Common myeloid progenitor, CD34-positive (primary cell): Measurements from ENCODE around the gene IL11RA.

Experiments
- CTCF ChIA-PET: fragments of 350-600 bp; sonication (Branson Sonifier 250); formaldehyde crosslinking; loops from one replicate; lab custom pipeline; 2021; ENCODE audit warnings: antibody characterized with exemption; lab: Charles Lee
- POLR2A ChIA-PET: fragments of 350-600 bp; sonication (Branson Sonifier 250); formaldehyde crosslinking; loops from one replicate; lab custom pipeline; 2021; ENCODE audit warnings: antibody characterized with exemption; lab: Charles Lee
- DNase-seq, 3 donors: peaks; one replicate each; pipeline versions ENCODE4 v3.0.0 to v3.0.0-alpha.2; 2013
- H3K27ac ChIP-seq, 2 experiments: 1 replicate in 1 of 2; 2 replicates in 1 of 2; pipeline ENCODE4 v1.7.0; 2013; ENCODE audit warnings: inconsistent platforms in 2 of 2, low read length in 2 of 2, mild to moderate bottlenecking in 2 of 2, low read depth in 1 of 2, moderate library complexity in 1 of 2; ENCODE audit not compliant: severe bottlenecking in 2 of 2, insufficient read depth in 1 of 2, poor library complexity in 1 of 2
- H3K27me3 ChIP-seq, 5 experiments: replicated peaks in 2 of 5; 1 replicate in 3 of 5; 2 replicates in 2 of 5; pipeline versions ENCODE4 v1.6.1 to v1.7.0; 2013; ENCODE audit warnings: low read length in 4 of 5, mild to moderate bottlenecking in 2 of 5, moderate library complexity in 2 of 5, inconsistent platforms in 1 of 5; ENCODE audit not compliant: insufficient read depth in 5 of 5, control insufficient read depth in 4 of 5
- H3K36me3 ChIP-seq, 4 experiments: 1 replicate in 2 of 4; 2 replicates in 2 of 4; pipeline versions ENCODE4 v1.6.1 to v1.7.0; 2013; ENCODE audit warnings: low read length in 3 of 4, control low read depth in 1 of 4, mild to moderate bottlenecking in 1 of 4; ENCODE audit not compliant: control insufficient read depth in 4 of 4, insufficient read depth in 4 of 4
- H3K4me1 ChIP-seq, 4 experiments: 1 replicate in 3 of 4; 2 replicates in 1 of 4; pipeline versions ENCODE4 v1.6.1 to v1.7.1; 2013; ENCODE audit warnings: low read length in 3 of 4, mild to moderate bottlenecking in 3 of 4, control low read depth in 1 of 4, inconsistent platforms in 1 of 4, moderate library complexity in 1 of 4; ENCODE audit not compliant: control insufficient read depth in 4 of 4, insufficient read depth in 4 of 4; ENCODE audit errors: control extremely low read depth in 1 of 4
- H3K4me3 ChIP-seq, 7 experiments: 1 replicate in 4 of 7; 2 replicates in 3 of 7; pipeline versions ENCODE4 v1.5.1 to v1.7.0; 2013; ENCODE audit warnings: mild to moderate bottlenecking in 7 of 7, low read length in 6 of 7, moderate library complexity in 6 of 7, inconsistent platforms in 2 of 7, low read depth in 2 of 7, control low read depth in 1 of 7; ENCODE audit not compliant: insufficient read depth in 4 of 7, control insufficient read depth in 1 of 7; ENCODE audit errors: extremely low read depth in 1 of 7
- H3K9me3 ChIP-seq, 5 experiments: 1 replicate in 4 of 5; 2 replicates in 1 of 5; pipeline versions ENCODE4 v1.6.1 to v1.7.1; 2013; ENCODE audit warnings: low read length in 4 of 5, mild to moderate bottlenecking in 2 of 5, inconsistent platforms in 1 of 5, low read depth in 1 of 5, moderate library complexity in 1 of 5; ENCODE audit not compliant: control insufficient read depth in 4 of 5, insufficient read depth in 2 of 5; ENCODE audit errors: control extremely low read depth in 1 of 5
- WGBS: methylation state at CpG from one replicate; pipeline ENCODE4 v1.1.5; 2013; ENCODE audit not compliant: insufficient coverage; 5-methylcytosine and 5-hydroxymethylcytosine counted together

IL11RA gene

DNA sequence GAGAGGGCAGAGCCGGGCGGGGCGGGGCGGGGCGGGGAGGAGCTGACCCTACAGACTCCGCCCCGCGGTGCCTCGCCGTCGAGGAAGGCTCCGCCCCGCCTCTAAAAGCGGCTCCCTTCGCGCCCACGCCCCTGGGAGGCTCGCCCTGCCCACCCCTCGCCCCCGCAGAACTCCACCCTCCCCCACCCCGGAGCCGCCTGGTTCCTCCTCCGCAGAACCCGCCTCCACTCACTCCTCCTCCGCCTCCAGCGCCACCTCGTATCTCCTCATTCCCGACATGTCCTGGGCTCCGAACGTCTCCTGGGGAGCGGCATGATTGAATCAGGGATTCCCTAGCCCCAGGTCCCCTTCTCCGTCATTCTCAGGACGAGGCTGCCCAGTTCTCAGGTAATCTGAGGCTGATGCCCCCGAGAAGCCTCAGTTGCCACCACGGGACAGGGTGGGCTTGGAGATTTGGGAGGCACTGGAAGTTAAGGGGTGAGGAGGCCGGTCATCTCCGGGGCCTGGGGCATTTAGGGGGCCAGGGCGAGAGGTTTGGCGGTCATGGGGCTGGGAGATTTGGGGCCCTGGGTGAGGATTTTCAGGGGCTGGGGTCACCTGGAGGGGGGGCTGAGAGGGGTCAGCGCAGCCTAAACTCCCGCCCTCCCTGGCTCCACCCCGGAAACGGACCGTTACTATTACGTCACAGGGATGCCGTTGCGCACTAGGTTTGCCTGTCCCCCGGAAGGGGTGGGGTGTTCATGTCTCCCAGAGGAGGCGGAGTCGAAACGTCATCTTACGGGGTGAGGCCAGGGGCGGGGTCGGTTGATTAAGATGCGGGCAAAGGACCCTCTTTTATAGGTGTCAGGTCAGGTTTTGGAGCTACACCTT is 13.6 kb downstream of the IL11RA start:
- POLR2A ChIA-PET = no interaction called here
- DNase-seq = peak; percentile 90 to 94 (median 93)
- Histone ChIP-seq H3K27me3 (peaks cover 0 to 2% (median 0%) of the 10 kb centered on the region in 5 experiments), H3K4me3 (peak overlapping the region; percentile 52 to 90 (median 73)), H3K9me3 (peaks cover 0 to 16% (median 8%) of the 10 kb centered on the region in 5 experiments), H3K36me3 (peaks cover 0 to 13% (median 4%) of the 10 kb centered on the region in 4 experiments), H3K4me1 (peaks cover 0 to 18% (median 15%) of the 10 kb centered on the region in 4 experiments), H3K27ac (peak overlapping the region; percentile 74 to 89)
- CTCF ChIA-PET = interaction anchor here (0.8 to 10.6 kb wide), 6 partner anchors 10 to 31 kb away, joined by 3 to 96 read pairs (median 8); partner anchors contain the start of gene GALT
- 2% methylated on average over 37 of the region's 55 CpGs for WGBS

GRCh38 chr9:34669809-34670562 is 18.0 kb downstream of the IL11RA start:
- Histone ChIP-seq H3K4me3 (no peak overlapping the region), H3K4me1 (peaks cover 0 to 11% (median 9%) of the 10 kb centered on the region in 4 experiments)
- POLR2A ChIA-PET = no interaction called here

GRCh38 chr9:34671307-34671706 is 19.3 kb downstream of the IL11RA start:
- POLR2A ChIA-PET = no interaction called here
- WGBS = no CpG with 5 or more reads among the region's 1 CpG
- no peak for DNase-seq
- Histone ChIP-seq H3K4me3 (no peak overlapping the region), H3K27me3 (no peaks in the 10 kb centered on the region), H3K36me3 (peaks cover 0 to 13% (median 3%) of the 10 kb centered on the region in 4 experiments), H3K27ac (no peak overlapping the region), H3K4me1 (peaks cover 0 to 1% (median under 1%) of the 10 kb centered on the region in 4 experiments), H3K9me3 (peaks cover 0 to 19% (median 8%) of the 10 kb centered on the region in 5 experiments)
- CTCF ChIA-PET = interaction anchor here (1.3 to 11.3 kb wide), 5 partner anchors 8 to 30 kb away, joined by 3 to 220 read pairs (median 5); no protein-coding TSS in a partner anchor

More at GRCh38 chr9:34669809-34670562, 18.0 kb downstream of the IL11RA start:
- Histone ChIP-seq H3K36me3 (peaks cover 0 to 13% (median 3%) of the 10 kb centered on the region in 4 experiments), H3K27ac (no peak overlapping the region), H3K9me3 (peaks cover 0 to 19% (median 8%) of the 10 kb centered on the region in 5 experiments), H3K27me3 (no peaks in the 10 kb centered on the region)
- WGBS = 94% methylated on average over 3 of the region's 5 CpGs
- no peak for DNase-seq
- CTCF ChIA-PET = interaction anchor here (1.3 to 11.3 kb wide), 5 partner anchors 8 to 31 kb away, joined by 3 to 220 read pairs (median 5); no protein-coding TSS in a partner anchor

DNA sequence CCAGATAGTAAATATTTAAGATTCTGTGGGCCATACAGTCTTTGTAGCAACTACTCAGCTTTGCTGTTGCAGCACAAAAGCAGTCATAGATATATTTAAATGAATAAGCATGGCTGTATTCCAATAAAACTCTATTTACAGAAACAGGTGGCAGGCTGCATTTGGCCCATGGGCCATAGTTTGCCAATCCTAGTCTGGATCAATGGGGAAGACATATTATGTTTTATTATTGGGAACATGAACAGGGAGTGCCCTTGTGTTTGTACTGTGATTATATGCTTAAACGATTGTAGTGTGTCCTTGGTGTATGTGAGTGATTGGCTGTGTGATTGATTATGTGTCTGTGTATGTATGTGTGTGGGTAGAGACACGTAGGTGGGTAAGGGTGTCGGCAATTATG is 22.5 kb downstream of the IL11RA start:
- CTCF ChIA-PET = interaction anchor here (0.7 to 11.3 kb wide), 9 partner anchors 12 to 41 kb away, joined by 3 to 220 read pairs (median 4); partner anchors contain the start of genes CCL19 and GALT
- no peak for DNase-seq
- WGBS = 93% methylated on average over 2 of the region's 3 CpGs

GRCh38 chr9:34675048-34675714 is 23.2 kb downstream of the IL11RA start:
- 4% methylated on average over 8 of the region's 10 CpGs for WGBS
- H3K9me3 ChIP-seq = peaks cover 0 to 7% (median under 1%) of the 10 kb centered on the region in 5 experiments
- H3K27me3 ChIP-seq = no peaks in the 10 kb centered on the region
- CTCF ChIA-PET = interaction anchor here (0.7 to 11.3 kb wide), 14 partner anchors 9 to 224 kb away, joined by 3 to 220 read pairs (median 4); partner anchors contain the start of genes CCL19 and GALT
- POLR2A ChIA-PET = interaction anchor here (1.3 kb wide), 1 partner anchor 27 kb away, joined by 3 read pairs; no protein-coding TSS in a partner anchor
- DNase-seq = peak; percentile 85 to 90 (median 85)
- H3K27ac ChIP-seq = no peak overlapping the region
- no peaks in the 10 kb centered on the region for H3K36me3 ChIP-seq
- no peak overlapping the region for H3K4me3 ChIP-seq
- no peaks in the 10 kb centered on the region for H3K4me1 ChIP-seq

More for the DNA sequence above, 22.5 kb downstream of the IL11RA start:
- no peak overlapping the region for H3K4me3 ChIP-seq
- H3K27ac ChIP-seq = no peak overlapping the region
- no peaks in the 10 kb centered on the region for H3K4me1 ChIP-seq
- peaks cover 0 to 3% (median 2%) of the 10 kb centered on the region in 4 experiments for H3K36me3 ChIP-seq
- no peaks in the 10 kb centered on the region for H3K27me3 ChIP-seq
- H3K9me3 ChIP-seq = peaks cover 0 to 14% (median 7%) of the 10 kb centered on the region in 5 experiments
- POLR2A ChIA-PET = interaction anchor here (1.3 kb wide), 1 partner anchor 28 kb away, joined by 3 read pairs; no protein-coding TSS in a partner anchor

- H3K9me3 ChIP-seq = no peaks in the 10 kb centered on the region
- H3K4me1 ChIP-seq = no peaks in the 10 kb centered on the region
- no peak overlapping the region for H3K4me3 ChIP-seq
- H3K27me3 ChIP-seq = no peaks in the 10 kb centered on the region
- H3K27ac ChIP-seq = no peak overlapping the region
- H3K36me3 ChIP-seq = no peaks in the 10 kb centered on the region
- ChIA-PET POLR2A (no interaction called here), CTCF (interaction anchor here (0.7 to 11.3 kb wide), 9 partner anchors 9 to 224 kb away, joined by 3 to 220 read pairs (median 7); partner anchors contain the start of gene CCL19)
- 100% methylated on average over 2 of the region's 2 CpGs for WGBS
- no peak for DNase-seq
These were observed 23.9 kb downstream of the IL11RA start for GRCh38 chr9:34675869-34676268.
